GM12891 (cell line): ENCODE data around the gene RASSF8.

Source experiments
- PAX5 ChIP-seq: IDR thresholded peaks from 2 replicates; pipeline ENCODE4 v1.6.1; 2011; ENCODE audit warnings: low read length, moderate library complexity, mild to moderate bottlenecking; ENCODE audit not compliant: insufficient read depth, severe bottlenecking
- POLR2A ChIP-seq: IDR thresholded peaks from 2 replicates; pipeline ENCODE4 v1.6.1; 2011; ENCODE audit warnings: low read depth, low read length, control low read depth
- POLR2AphosphoS5 ChIP-seq: IDR thresholded peaks from 2 replicates; pipeline ENCODE4 v1.6.1; 2011; ENCODE audit warnings: low read depth, low read length, control low read depth
- POU2F2 ChIP-seq: IDR thresholded peaks from 2 replicates; pipeline ENCODE4 v1.6.1; 2011; ENCODE audit warnings: low read depth, mild to moderate bottlenecking, control low read depth, low read length, moderate library complexity
- SPI1 ChIP-seq: IDR thresholded peaks from 2 replicates; pipeline ENCODE4 v1.6.1; 2011; ENCODE audit warnings: low read depth, low read length, control low read depth
- TAF1 ChIP-seq: IDR thresholded peaks from 2 replicates; pipeline ENCODE4 v1.6.1; 2011; ENCODE audit warnings: low read depth, low read length, control low read depth

DNA sequence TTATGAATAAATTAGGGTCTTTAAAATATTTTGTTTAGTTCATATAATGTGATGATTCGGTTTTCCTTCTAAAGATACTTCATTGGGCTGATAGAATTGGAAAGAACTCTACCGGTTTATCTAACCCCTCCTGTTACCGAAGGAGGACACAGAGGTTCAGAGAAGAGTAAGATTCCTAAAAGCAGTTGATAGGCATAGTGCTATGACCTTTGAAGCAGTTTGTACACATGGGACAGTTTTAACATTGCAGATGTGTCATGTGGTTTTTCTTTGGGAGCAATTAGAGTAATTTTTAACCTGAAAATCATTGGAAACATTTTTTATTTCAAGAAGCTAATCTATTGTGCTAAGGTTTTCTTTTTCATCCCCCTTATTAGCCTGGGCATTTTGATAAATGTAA, 103.5 kb downstream of the RASSF8 start:
- TF ChIP-seq POLR2A (no peak), POLR2AphosphoS5 (no peak), TAF1 (no peak), SPI1 (no peak), POU2F2 (no peak), PAX5 (no peak)
